Stomach (tissue), 4 donors: ENCODE results near the gene GAR1.

Experiments used
- CTCF ChIP-seq, 7 experiments: fragments of 450-650 bp in 4 of 7; fragments of 200-600 bp in 3 of 7; sonication (generic) in 3 of 7; IDR thresholded peaks; one replicate each; pipeline ENCODE4 v1.5.1; 2016 to 2019; ENCODE audit warnings: antibody characterized with exemption in 7 of 7, control low read depth in 2 of 7, mild to moderate bottlenecking in 1 of 7
- POLR2AphosphoS5 ChIP-seq, 3 donors: sonication (generic); formaldehyde crosslinking; IDR thresholded peaks; one replicate each; pipeline ENCODE4 v1.6.1; 2016; ENCODE audit warnings: antibody characterized with exemption in 3 of 3

GRCh38 chr4:109850601-109851000 is 35.0 kb downstream of the GAR1 start:
- TF ChIP-seq POLR2AphosphoS5 (IDR thresholded peaks at IDR 0.05) = no peak
- no peak for TF ChIP-seq CTCF (IDR thresholded peaks at IDR 0.05)
